Memory B cell (primary cell): ENCODE results near the gene BNC1.

Source experiments
- ATAC-seq: fragments of 150-1000 bp; cut with Tn5 transposase; 2 replicates; pipeline ENCODE4 v1.10.0; 2021; ENCODE audit warnings: low read depth, mild to moderate bottlenecking, moderate library complexity
- DNase-seq, 2 donors: peaks; one replicate each; pipeline ENCODE4 v3.0.0; 2022; ENCODE audit warnings: low spot score in 2 of 2
- H3K27ac Mint-ChIP-seq: one replicate; pipeline ENCODE4 v1.8.0; 2022; ENCODE audit warnings: mild to moderate bottlenecking, moderate library complexity, mixed read lengths
- H3K27me3 Mint-ChIP-seq: one replicate; pipeline ENCODE4 v1.8.0; 2022; ENCODE audit warnings: mixed read lengths
- H3K36me3 Mint-ChIP-seq: one replicate; pipeline ENCODE4 v1.8.0; 2022; ENCODE audit warnings: mild to moderate bottlenecking, mixed read lengths
- H3K4me1 Mint-ChIP-seq: one replicate; pipeline ENCODE4 v1.8.0; 2022; ENCODE audit warnings: mixed read lengths
- H3K4me3 Mint-ChIP-seq: one replicate; pipeline ENCODE4 v1.8.0; 2022; ENCODE audit warnings: mild to moderate bottlenecking, moderate library complexity, mixed read lengths
- H3K9me3 Mint-ChIP-seq: one replicate; pipeline ENCODE4 v1.8.0; 2022; ENCODE audit warnings: mixed read lengths

Gene BNC1

DNA sequence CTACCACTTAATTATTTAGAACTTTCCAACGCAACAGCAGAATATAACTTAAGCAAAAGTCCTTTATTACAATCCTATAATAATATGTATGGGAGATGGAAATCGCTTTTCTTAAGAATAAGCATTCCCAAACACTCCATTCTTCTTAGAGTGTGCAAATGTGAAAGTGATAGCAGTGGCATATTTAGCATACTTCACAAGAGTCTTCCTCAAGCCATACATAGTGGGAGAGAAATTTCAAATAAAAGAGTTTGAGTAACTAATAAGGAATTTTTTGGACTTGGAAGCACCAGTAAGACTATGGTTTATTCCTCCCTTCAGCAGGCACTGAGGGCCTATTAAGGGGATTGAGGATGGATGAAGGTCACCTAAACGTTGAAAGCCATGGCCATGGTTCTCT lies 22.1 kb upstream of the BNC1 start:
- no peak for ATAC-seq

GRCh38 chr15:83305704-83306291 lies 21.3 kb upstream of the BNC1 start:
- ATAC-seq: no peak

More for the DNA sequence above, 22.1 kb upstream of the BNC1 start:
- H3K4me1 Mint-ChIP-seq: peaks cover 3% of the 10 kb centered on the region
- H3K4me3 Mint-ChIP-seq: no peak overlapping the region
- H3K27ac Mint-ChIP-seq: no peak overlapping the region
- no peaks in the 10 kb centered on the region for H3K9me3 Mint-ChIP-seq
- no peaks in the 10 kb centered on the region for H3K36me3 Mint-ChIP-seq
- H3K27me3 Mint-ChIP-seq: peaks cover 14% of the 10 kb centered on the region
- no peak for DNase-seq

GRCh38 chr15:83304861-83305703 lies 20.6 kb upstream of the BNC1 start:
- Mint-ChIP-seq H3K4me1 (no peaks in the 10 kb centered on the region), H3K27ac (no peak overlapping the region), H3K27me3 (peaks cover 14% of the 10 kb centered on the region), H3K4me3 (no peak overlapping the region), H3K36me3 (no peaks in the 10 kb centered on the region), H3K9me3 (no peaks in the 10 kb centered on the region)
- DNase-seq (no peak), ATAC-seq (no peak)

More at GRCh38 chr15:83305704-83306291, 21.3 kb upstream of the BNC1 start:
- DNase-seq: no peak
- peaks cover 14% of the 10 kb centered on the region for H3K27me3 Mint-ChIP-seq
- H3K27ac Mint-ChIP-seq: no peak overlapping the region
- no peaks in the 10 kb centered on the region for H3K36me3 Mint-ChIP-seq
- H3K4me3 Mint-ChIP-seq: no peak overlapping the region
- H3K9me3 Mint-ChIP-seq: no peaks in the 10 kb centered on the region
- H3K4me1 Mint-ChIP-seq: no peaks in the 10 kb centered on the region

DNA sequence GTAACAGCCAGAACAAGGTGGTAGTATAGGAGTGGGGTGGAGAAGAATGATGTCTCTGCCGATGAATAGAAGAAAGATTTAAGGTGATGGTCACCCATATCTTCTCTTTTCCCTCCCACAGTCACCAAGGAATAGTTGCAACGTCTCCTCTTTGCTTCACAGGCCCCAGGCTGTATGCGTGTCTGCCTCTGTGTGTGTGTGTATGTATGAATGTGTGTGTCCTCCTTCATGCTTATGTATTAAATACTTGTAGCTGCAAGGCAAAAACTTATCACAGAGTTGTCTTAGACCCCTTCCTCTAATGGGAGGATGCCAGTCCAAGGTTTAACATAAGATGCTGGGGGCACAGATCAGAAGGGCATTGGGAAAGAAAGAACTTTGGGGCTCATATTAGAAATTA lies 19.1 kb upstream of the BNC1 start:
- H3K36me3 Mint-ChIP-seq: no peaks in the 10 kb centered on the region
- no peaks in the 10 kb centered on the region for H3K9me3 Mint-ChIP-seq
- no peak overlapping the region for H3K27ac Mint-ChIP-seq
- DNase-seq: no peak
- no peak for ATAC-seq
- no peak overlapping the region for H3K4me3 Mint-ChIP-seq
- peaks cover 17% of the 10 kb centered on the region for H3K27me3 Mint-ChIP-seq
- H3K4me1 Mint-ChIP-seq: no peaks in the 10 kb centered on the region

DNA sequence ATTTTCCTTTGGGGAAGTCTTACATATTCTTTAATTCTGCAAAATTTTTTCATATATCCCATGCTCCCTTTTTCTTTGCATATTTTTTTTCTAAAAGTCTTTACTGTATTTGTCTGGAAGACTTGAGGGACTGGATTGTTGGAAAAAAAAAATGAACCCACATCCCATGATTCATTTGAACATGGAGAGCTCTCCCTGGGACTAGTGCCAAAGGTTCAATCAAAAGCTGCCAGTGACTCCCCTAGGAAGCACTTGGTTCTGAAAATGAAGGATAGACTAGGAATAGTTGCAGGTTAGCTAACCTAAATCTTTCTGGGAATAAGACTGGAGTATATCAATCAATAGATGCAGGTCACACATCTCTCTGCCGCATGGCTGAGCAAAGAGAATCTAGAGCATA lies 16.4 kb upstream of the BNC1 start:
- peaks cover 22% of the 10 kb centered on the region for H3K27me3 Mint-ChIP-seq
- DNase-seq (no peak), ATAC-seq (no peak)
- H3K36me3 Mint-ChIP-seq: no peaks in the 10 kb centered on the region
- no peak overlapping the region for H3K27ac Mint-ChIP-seq
- no peaks in the 10 kb centered on the region for H3K4me1 Mint-ChIP-seq
- H3K9me3 Mint-ChIP-seq: peaks cover 2% of the 10 kb centered on the region
- H3K4me3 Mint-ChIP-seq: no peak overlapping the region

DNA sequence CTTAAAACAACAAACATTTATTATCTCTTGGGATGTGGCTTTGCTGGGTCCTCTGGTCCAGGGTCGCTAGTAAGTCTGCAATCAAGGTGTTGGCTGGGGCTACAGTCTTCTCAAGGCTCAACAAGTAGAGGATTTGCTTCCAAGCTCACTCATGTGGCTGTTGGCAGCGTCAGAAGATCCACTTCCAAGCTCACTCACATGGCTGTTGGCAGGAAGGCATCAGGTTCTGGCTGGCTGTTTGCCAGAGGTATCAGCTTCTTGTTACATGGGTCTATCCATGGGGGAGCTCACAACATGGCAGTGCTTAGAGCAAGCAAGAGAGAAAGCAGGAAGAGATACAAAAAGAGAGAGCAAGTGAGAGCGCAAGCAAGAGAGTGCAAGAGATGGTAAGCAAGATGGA lies 15.0 kb upstream of the BNC1 start:
- no peak overlapping the region for H3K4me3 Mint-ChIP-seq
- H3K27me3 Mint-ChIP-seq: peaks cover 23% of the 10 kb centered on the region
- ATAC-seq (no peak), DNase-seq (no peak)
- H3K4me1 Mint-ChIP-seq: no peaks in the 10 kb centered on the region
- H3K9me3 Mint-ChIP-seq: peaks cover 5% of the 10 kb centered on the region
- no peak overlapping the region for H3K27ac Mint-ChIP-seq
- H3K36me3 Mint-ChIP-seq: no peaks in the 10 kb centered on the region

DNA sequence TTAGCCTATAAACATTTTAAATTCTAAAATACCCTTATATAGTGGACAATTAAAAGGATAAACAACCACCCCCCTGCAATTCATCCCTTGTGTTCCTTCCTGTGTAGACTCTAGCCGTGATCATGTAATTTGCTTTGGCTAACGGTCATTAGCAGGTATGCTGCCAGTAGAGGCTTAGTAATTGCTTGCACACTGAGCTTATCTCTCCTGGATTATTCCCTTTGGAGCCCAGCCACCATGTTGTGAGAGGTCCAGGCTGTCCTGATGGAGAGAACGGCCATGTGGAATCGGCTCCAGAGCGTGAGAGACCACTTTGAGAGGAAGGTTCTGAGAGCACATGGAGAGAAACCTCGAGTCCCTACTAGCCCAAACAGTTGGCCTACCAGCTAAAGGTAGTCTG lies 11.0 kb upstream of the BNC1 start:
- Mint-ChIP-seq H3K4me1 (no peaks in the 10 kb centered on the region), H3K36me3 (no peaks in the 10 kb centered on the region), H3K27ac (no peak overlapping the region), H3K4me3 (no peak overlapping the region), H3K27me3 (peaks cover 14% of the 10 kb centered on the region), H3K9me3 (peaks cover 5% of the 10 kb centered on the region)
- DNase-seq: no peak
- no peak for ATAC-seq

DNA sequence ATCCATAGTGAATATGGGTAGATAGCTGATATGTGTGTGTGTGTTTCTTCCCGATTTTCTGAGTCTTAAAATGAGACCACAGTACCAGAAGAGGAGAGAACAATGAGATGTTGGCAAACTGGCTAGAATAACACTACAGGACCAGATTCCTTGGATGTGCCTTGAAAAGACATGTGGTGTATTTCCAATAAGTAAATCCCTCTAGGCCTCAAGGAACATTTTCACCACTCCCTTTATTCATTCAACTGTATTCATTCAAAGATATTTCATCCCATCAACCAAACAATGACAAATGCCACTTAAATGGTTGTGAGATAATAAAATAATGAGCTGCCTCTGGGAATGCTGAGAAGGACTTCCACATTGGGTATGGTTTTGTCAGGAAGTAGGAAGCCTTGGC lies 8.7 kb upstream of the BNC1 start:
- peaks cover 10% of the 10 kb centered on the region for H3K27me3 Mint-ChIP-seq
- H3K36me3 Mint-ChIP-seq: no peaks in the 10 kb centered on the region
- H3K9me3 Mint-ChIP-seq: peaks cover 5% of the 10 kb centered on the region
- no peaks in the 10 kb centered on the region for H3K4me1 Mint-ChIP-seq
- no peak overlapping the region for H3K4me3 Mint-ChIP-seq
- H3K27ac Mint-ChIP-seq: no peak overlapping the region
- ATAC-seq: no peak
- DNase-seq: no peak

DNA sequence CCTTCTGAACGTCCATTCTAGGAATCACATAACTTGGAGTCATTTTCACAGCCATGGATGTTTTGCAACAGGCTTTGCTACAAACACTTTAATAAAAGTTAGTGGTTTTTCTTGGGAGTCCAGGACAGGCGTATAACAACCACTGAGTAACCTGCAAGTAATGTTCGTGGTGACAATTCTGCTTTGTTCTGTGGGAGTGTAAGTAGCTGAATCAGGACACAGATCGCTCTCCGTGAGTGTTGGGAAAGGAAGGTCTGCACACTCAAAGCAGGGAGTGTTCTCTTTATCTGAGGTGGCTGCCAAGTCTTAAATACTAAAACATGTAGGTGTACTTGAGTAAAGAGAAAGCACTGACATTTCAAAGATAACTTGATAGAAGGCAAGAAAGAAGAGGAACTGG lies 7.9 kb upstream of the BNC1 start:
- peaks cover 5% of the 10 kb centered on the region for H3K9me3 Mint-ChIP-seq
- H3K4me3 Mint-ChIP-seq: no peak overlapping the region
- H3K36me3 Mint-ChIP-seq: no peaks in the 10 kb centered on the region
- no peaks in the 10 kb centered on the region for H3K4me1 Mint-ChIP-seq
- peaks cover 10% of the 10 kb centered on the region for H3K27me3 Mint-ChIP-seq
- no peak for DNase-seq
- ATAC-seq: no peak
- no peak overlapping the region for H3K27ac Mint-ChIP-seq

DNA sequence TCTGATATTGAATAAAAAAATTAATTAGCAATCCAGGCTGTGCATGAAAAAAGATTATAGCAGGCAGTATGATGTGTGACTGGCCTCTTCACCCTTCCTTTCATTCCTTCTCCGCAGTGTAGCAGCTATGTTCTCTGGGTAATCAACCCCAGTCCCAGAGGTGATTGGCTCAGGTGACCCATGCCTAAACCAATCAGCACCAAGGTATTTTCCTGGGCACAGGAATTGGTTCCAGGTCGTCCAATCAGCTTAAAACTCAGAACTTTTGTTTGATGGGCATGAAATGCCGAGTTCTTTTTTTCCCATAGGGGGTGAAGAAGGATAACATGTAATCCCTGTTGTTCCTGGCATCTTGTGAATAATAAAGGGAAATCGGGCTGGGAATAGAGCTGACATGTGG lies 5.8 kb upstream of the BNC1 start:
- H3K36me3 Mint-ChIP-seq: no peaks in the 10 kb centered on the region
- no peak overlapping the region for H3K4me3 Mint-ChIP-seq
- no peak for DNase-seq
- no peaks in the 10 kb centered on the region for H3K4me1 Mint-ChIP-seq
- H3K9me3 Mint-ChIP-seq: peaks cover 2% of the 10 kb centered on the region
- H3K27me3 Mint-ChIP-seq: peaks cover 10% of the 10 kb centered on the region
- ATAC-seq: no peak
- H3K27ac Mint-ChIP-seq: no peak overlapping the region

DNA sequence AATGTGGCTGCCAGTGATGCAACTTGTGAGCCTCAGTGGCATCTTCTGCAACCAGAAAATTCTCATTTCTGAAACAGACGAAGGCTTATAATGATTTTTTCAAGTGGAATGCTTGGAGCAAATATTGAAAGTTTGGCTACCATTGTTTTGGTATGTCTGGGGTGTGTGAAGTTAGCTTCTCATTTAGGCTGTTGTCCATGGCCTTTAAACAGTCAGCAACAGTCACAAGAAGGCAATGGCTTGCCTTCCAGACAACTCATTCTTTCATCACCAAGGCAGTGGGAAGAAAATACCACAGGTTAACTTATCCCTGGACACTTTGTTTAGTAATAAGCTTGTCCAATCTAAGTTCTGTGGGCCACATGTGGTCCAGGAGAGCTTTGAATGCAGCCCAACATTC lies 4.7 kb upstream of the BNC1 start:
- Mint-ChIP-seq H3K4me3 (no peak overlapping the region), H3K27me3 (peaks cover 8% of the 10 kb centered on the region), H3K9me3 (no peaks in the 10 kb centered on the region), H3K4me1 (no peaks in the 10 kb centered on the region), H3K27ac (no peak overlapping the region), H3K36me3 (no peaks in the 10 kb centered on the region)
- no peak for DNase-seq
- ATAC-seq: no peak

- no peaks in the 10 kb centered on the region for H3K4me1 Mint-ChIP-seq
- ATAC-seq (no peak), DNase-seq (no peak)
- H3K27me3 Mint-ChIP-seq: peaks cover 8% of the 10 kb centered on the region
- no peak overlapping the region for H3K4me3 Mint-ChIP-seq
- no peaks in the 10 kb centered on the region for H3K36me3 Mint-ChIP-seq
- H3K27ac Mint-ChIP-seq: no peak overlapping the region
- no peaks in the 10 kb centered on the region for H3K9me3 Mint-ChIP-seq
Observed at GRCh38 chr15:83288381-83288801, 3.9 kb upstream of the BNC1 start.

DNA sequence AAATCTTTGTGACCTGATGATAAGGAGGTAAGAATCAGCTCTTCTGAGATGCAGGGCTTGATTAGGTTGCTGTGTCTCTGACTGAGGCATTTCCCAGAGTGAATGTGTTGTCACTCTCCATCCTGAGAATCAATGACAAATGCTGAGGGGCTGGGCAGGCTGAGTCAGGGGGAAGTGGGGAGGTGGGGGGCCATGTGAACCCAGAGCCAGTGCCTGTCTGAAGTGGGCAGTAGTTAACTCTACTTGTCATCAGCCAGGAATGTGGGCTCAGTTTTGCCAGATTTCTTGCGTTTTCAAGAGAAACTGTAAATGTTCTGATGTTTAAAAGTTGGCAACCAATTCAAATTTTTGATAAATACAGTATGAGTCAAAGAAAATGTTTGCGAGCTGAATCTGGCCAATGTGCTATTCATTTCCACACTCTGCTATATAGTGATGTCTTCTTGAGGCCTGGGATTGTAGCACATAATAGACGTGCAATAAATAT lies 3.1 kb upstream of the BNC1 start:
- H3K27ac Mint-ChIP-seq: no peak overlapping the region
- DNase-seq: no peak
- no peaks in the 10 kb centered on the region for H3K36me3 Mint-ChIP-seq
- no peak overlapping the region for H3K4me3 Mint-ChIP-seq
- H3K27me3 Mint-ChIP-seq: peaks cover 10% of the 10 kb centered on the region
- no peaks in the 10 kb centered on the region for H3K9me3 Mint-ChIP-seq
- ATAC-seq: no peak
- no peaks in the 10 kb centered on the region for H3K4me1 Mint-ChIP-seq

DNA sequence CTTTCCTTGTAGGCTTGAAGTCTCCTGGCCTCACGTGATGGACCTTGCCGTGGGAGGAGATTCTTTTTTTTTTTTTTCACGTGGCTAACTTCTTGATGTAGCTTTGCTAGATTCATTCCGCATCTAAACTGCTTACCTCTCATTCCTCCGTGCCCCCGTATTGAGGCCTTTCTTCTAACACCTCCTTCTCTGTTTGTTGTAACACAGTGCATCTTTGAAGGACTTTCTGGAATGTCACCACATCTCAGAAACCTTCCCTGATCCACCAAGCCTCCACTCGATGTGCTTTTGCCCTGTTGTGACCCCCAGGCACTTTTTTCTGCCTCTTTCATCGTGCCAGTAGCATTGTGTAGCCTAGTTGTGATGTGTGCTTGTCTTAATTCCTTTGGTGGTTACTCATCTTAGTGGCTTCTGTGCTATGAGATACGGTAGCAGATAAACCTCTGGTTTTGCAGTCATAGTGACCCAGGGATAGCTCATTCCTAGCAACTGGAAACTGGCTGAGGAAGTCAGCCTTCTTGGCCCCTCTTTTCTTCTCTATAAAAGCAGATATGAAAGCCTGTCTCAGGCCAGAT lies 1.6 kb upstream of the BNC1 start:
- Mint-ChIP-seq H3K36me3 (no peaks in the 10 kb centered on the region), H3K27ac (no peak overlapping the region), H3K4me1 (no peaks in the 10 kb centered on the region), H3K9me3 (no peaks in the 10 kb centered on the region), H3K4me3 (no peak overlapping the region), H3K27me3 (peaks cover 12% of the 10 kb centered on the region)
- DNase-seq (no peak), ATAC-seq (no peak)
